Measurements from ENCODE around the gene PRKN. TPM values are rescaled to one million over a fixed set of nuclear protein-coding genes. Genes with fewer than 3 reads are reported as not detected.

PRKN gene
- total and polyA plus RNA-seq, 2 experiments from 2014 or later = 0.10 to 0.84 TPM

- H3K27ac Mint-ChIP-seq = no peak overlapping the region
- Histone ChIP-seq H3F3A (replicated peaks; ENCODE audit: low read depth) (no peaks in the 10 kb centered on the region), H3K9me2 (ENCODE audit: insufficient read depth) (no peaks in the 10 kb centered on the region; the same call in 1 of the 2 replicates), H3K27me3 (ENCODE audit: insufficient read depth) (no peaks in the 10 kb centered on the region), H3K27ac (ENCODE audit: low read depth) (no peak overlapping the region), H3K4me2 (no peak overlapping the region), H2AFZ (no peak overlapping the region), H3K4me1 (ENCODE audit: insufficient read depth) (no peaks in the 10 kb centered on the region), H3K79me2 (replicated peaks; ENCODE audit: insufficient read depth) (no peaks in the 10 kb centered on the region), H3K4me3 (no peak overlapping the region), H4K20me1 (replicated peaks; ENCODE audit: insufficient read depth) (no peaks in the 10 kb centered on the region), H3K36me3 (ENCODE audit: insufficient read depth) (no peaks in the 10 kb centered on the region)
- H3K4me1 Mint-ChIP-seq = peaks cover 3% of the 10 kb centered on the region; the same call in 1 of the 3 replicates
- DNase-seq (ENCODE audit: low spot score) (no peak), ATAC-seq (no peak)
- no peak overlapping the region for H3K4me3 Mint-ChIP-seq
- TF ChIP-seq REST (IDR thresholded peaks at IDR 0.05; ENCODE audit: unreplicated experiment) = no peak
- no peaks in the 10 kb centered on the region for H3K36me3 Mint-ChIP-seq (ENCODE audit: low read depth)
- no peaks in the 10 kb centered on the region for H3K27me3 Mint-ChIP-seq (ENCODE audit: insufficient read depth, low read depth, poor library complexity)
- no peaks in the 10 kb centered on the region for H3K9me3 Mint-ChIP-seq
Measured at GRCh38 chr6:161711515-161711914, 1016.1 kb downstream of the PRKN start.

GRCh38 chr6:161710698-161711097 is 1016.9 kb downstream of the PRKN start:
- Histone ChIP-seq H3K79me2 (replicated peaks; ENCODE audit: insufficient read depth) (no peaks in the 10 kb centered on the region), H4K20me1 (replicated peaks; ENCODE audit: insufficient read depth) (no peaks in the 10 kb centered on the region), H3K27ac (ENCODE audit: low read depth) (no peak overlapping the region), H3K4me3 (no peak overlapping the region), H3K4me1 (ENCODE audit: insufficient read depth) (no peaks in the 10 kb centered on the region), H3K36me3 (ENCODE audit: insufficient read depth) (no peaks in the 10 kb centered on the region), H2AFZ (no peak overlapping the region), H3K27me3 (ENCODE audit: insufficient read depth) (no peaks in the 10 kb centered on the region), H3K9me2 (ENCODE audit: insufficient read depth) (no peaks in the 10 kb centered on the region), H3K4me2 (no peak overlapping the region), H3F3A (replicated peaks; ENCODE audit: low read depth) (no peaks in the 10 kb centered on the region)
- Mint-ChIP-seq H3K4me3 (no peak overlapping the region), H3K36me3 (ENCODE audit: low read depth) (no peaks in the 10 kb centered on the region), H3K4me1 (peaks cover 7% of the 10 kb centered on the region; the same call in 2 of the 3 replicates), H3K9me3 (no peaks in the 10 kb centered on the region), H3K27me3 (ENCODE audit: insufficient read depth, low read depth, poor library complexity) (no peaks in the 10 kb centered on the region), H3K27ac (no peak overlapping the region)
- TF ChIP-seq EZH2phosphoT487 (IDR thresholded peaks at IDR 0.05; ENCODE audit: unreplicated experiment) = no peak
- TF ChIP-seq ZNF331 (CRISPR knock-in tag; IDR thresholded peaks at IDR 0.05; ENCODE audit: low read depth) = no peak
- TF ChIP-seq POLR2AphosphoS5 (IDR thresholded peaks at IDR 0.05; ENCODE audit: low read depth) = no peak
- no peak for TF ChIP-seq ZNF114 (CRISPR knock-in tag; IDR thresholded peaks at IDR 0.05)
- TF ChIP-seq EZH2 (IDR thresholded peaks at IDR 0.05; ENCODE audit: low read depth, unreplicated experiment) = no peak
- no peak for TF ChIP-seq REST (IDR thresholded peaks at IDR 0.05; ENCODE audit: unreplicated experiment)
- TF ChIP-seq CREB1 (CRISPR knock-in tag; IDR thresholded peaks at IDR 0.05; ENCODE audit: low read depth) = no peak
- no peak for TF ChIP-seq CTCF (conservative IDR thresholded peaks at IDR 0.05; ENCODE audit: low read depth in 2 of 2)
- TF ChIP-seq ETS1 (IDR thresholded peaks at IDR 0.05) = no peak
- TF ChIP-seq STAT1 (IDR thresholded peaks at IDR 0.05; ENCODE audit: unreplicated experiment) = no peak
- TF ChIP-seq NANOG (IDR thresholded peaks at IDR 0.05; ENCODE audit: borderline replicate concordance) = no peak
- ATAC-seq (no peak), DNase-seq (ENCODE audit: low spot score) (no peak)

All from GM23338 (cell line).